Measurements from ENCODE around the gene MRTFB.
"Not testable (repeated sequence)": the region's sequence is repeated elsewhere in the genome, so short reads cannot be mapped to it uniquely, and the experiment has no call there.

MRTFB gene

GRCh38 chr16:14106457-14106856 lies 35.3 kb downstream of the MRTFB start:
- FAIRE-seq: no peak

- no peak for FAIRE-seq
These were observed 35.8 kb downstream of the MRTFB start for GRCh38 chr16:14106961-14107360.

DNA sequence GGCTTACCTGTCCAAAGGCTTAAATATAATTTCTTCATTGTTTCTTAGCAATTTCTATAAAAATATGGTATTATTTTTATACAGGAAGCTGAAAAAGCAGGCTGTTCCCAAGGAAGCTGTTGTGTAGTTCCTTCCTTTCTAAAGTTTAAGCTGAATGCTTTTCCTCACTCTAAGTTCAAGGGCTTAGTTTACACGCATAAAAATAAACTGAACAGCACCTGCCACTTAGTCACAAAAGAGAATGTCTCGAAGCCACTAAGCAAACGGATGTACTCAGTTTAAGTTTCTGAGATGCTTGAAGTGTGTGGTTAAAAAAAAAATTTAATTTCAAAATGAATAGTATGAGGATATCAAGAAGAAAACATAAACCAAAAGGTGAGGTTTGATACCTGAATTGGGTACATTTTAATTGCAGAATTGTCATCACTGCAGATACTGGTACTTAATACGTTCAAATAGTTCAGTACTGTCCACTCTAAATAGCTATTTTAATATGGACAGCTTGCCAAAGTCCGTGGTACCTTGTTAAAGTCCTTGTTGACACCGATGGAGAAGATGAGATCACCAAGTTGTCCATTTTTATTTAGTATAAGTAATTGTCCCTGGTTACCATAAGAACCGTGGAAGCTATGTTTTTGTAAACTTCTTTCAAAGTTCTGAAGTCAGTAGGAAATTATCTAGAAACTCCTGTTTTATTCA lies 38.1 kb downstream of the MRTFB start:
- FAIRE-seq: no peak

GRCh38 chr16:14109782-14110727 lies 38.9 kb downstream of the MRTFB start:
- FAIRE-seq: no peak

- no peak for FAIRE-seq
These were observed 39.7 kb downstream of the MRTFB start for GRCh38 chr16:14110728-14111251.

- FAIRE-seq: no peak
These were observed 40.8 kb downstream of the MRTFB start for GRCh38 chr16:14111713-14112538.

- FAIRE-seq: no peak
These were observed 41.4 kb downstream of the MRTFB start for GRCh38 chr16:14112539-14112856.

GRCh38 chr16:14113344-14113743 lies 42.2 kb downstream of the MRTFB start:
- FAIRE-seq: no peak

DNA sequence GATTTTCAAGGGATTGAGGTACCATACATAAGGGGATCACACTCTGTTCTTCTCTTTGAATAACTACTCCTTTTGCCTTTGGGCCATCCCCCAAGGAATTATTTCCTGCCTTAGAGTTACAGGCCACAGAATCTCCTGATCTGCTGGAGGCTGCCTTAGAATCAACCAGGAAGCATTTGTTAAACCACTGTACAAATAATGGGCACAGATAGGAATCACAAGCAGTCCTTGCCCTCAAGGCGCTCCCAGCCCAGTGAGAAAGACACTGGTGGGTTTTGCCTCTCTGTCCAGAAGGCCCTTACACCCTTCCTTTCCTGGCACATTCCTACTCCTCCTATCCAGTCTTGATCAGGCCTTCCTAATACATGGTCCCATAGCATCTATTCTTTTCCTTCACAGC lies 45.9 kb downstream of the MRTFB start:
- FAIRE-seq: no peak

DNA sequence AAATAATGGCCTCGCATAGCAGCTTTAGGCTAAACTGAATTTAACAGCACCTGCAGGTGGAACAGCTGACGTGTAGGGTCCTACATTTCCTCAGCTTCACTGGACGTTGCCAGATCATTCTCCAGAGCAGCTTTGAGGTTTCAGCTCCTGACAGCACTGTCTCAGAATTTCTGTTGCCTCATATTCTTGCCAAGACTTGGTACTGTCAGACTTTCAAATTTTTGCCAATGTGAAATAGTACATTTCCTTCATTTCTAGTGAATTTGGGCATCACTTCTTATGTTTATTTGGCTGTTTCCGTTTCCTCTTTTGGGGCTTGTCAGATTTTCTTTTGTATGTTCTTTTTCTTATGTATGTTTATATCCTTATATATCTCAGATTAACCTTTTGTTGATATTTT lies 48.7 kb downstream of the MRTFB start:
- no peak for FAIRE-seq

- no peak for FAIRE-seq
These were observed 49.2 kb downstream of the MRTFB start for GRCh38 chr16:14120335-14120734.

DNA sequence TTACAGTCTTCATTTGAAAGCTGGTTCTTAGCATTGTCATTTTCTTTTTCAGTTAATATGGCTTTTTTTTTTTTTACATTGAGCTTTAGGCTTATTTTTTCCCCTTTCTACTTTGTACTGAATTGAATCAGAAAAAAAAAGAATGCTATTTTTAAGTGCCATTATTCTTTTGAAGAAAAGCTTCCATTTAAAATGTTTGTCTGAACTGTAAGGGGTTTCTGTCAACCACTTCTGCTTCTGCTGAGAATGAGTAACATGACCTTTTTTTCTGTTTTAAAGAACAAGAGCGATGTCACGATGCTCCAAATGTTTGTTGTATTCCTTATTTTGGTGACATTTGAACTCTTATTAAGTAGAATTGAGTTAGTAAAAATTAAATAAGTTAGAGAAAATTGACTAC lies 50.0 kb downstream of the MRTFB start:
- no peak for FAIRE-seq

DNA sequence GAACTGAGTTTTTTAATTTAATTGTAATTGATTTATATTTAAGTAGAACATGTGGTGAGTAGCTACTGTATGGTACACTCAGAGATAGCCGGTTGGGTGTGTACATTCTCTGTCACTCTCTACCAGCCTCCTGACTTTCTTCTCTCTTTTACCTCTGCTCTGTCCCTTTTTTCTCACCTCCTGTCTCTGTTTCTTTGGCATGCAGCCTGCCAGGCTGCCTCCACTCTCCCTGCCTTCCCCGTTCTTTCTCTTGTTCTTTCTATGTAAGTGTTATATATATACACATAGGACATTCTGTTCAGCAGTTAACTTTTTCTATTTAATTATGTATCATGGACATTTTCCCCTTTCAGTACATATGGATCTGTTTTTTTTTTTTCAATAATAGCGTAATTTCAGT lies 50.8 kb downstream of the MRTFB start:
- no peak for FAIRE-seq

DNA sequence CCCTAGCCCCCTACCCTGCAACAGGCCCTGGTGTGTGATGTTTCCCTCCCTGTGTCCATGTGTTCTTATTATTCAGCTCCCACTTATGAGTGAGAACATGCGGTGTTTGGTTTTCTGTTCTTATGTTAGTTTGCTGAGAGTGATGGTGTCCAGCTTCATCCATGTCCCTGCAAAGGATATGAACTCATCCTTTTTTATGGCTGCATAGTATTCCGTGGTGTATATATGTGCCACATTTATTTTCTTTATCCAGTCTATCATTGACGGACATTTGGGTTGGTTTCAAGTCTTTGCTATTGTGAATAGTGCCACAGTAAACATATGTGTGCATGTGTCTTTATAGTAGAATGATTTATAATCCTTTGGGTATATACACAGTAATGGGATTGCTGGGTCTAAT lies 51.3 kb downstream of the MRTFB start:
- not testable (repeated sequence) for FAIRE-seq

DNA sequence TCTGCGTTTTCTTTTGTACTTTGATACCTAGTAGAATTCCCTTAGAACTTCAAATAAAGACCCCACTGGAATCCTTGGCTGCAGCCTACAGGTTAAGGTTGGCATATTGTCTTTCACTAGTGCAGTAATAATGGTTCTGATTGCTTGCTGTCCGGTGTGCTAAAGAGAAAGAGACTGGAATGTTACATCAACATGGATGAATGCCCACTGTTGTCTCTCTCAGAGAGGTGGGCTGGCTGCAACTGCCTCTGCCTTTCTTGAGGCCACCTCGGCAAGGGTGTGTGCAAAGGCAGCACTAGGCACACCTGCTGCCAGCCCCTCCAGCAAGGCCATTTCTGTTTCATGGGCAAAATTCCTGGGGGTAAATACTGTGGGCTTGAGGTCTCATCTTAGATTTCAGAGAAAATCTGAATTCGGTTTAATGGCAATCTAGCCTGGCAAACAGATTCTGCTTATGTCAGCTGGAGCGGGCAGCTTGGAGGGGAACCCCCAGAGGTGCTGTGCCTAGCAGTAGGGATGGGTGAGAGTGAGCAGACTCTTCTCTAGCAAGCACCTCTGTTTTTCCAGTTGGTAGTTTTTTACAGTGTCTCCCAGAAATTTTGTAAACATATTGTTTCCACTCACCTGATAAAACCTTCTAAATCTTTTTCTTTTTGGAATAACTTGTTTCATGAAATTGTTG lies 54.0 kb downstream of the MRTFB start:
- no peak for FAIRE-seq

GRCh38 chr16:14125708-14126107 lies 54.6 kb downstream of the MRTFB start:
- no peak for FAIRE-seq

GRCh38 chr16:14128097-14128496 lies 57.0 kb downstream of the MRTFB start:
- no peak for FAIRE-seq

- no peak for FAIRE-seq
These were observed 58.4 kb downstream of the MRTFB start for GRCh38 chr16:14129502-14129901.

DNA sequence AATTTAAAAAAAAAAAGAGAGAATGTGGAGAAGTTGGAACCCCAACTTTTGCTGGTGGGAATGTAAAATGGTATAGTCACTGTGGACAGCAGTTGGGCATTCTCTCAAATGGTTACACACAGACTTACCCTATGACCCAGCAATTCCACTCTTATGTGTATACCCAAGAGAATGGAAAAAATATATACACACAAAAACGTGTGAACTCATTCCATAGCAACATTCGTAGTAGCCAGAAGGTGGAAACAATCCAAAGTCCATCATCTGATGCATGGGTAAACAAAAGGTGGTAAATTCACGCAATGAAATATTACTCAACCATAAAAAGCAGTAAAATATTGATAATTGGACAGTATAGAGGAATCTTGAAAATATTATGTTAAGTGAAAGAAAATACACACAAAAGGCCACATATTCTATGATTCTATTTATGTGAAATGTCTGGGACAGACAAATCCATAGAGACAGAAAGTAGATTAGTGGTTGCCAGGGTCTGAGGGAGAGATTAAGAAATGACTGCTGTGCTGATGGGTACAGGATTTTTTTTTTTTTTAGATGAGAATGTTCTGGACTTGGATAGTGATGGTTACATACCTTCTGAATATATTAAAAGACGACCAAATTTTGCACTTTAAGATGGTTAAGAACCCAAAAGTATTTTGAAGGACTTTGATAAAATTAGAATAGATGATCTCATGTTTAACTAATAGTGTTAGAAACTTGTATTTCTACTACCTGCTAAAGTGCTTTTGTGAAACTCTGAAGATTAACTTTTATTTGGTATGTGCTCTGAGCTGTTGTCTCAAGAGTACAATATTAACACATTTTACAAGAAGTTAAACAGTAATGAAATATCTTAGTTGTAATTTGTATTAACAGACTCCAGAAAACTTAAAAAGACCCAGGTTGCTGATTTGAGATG lies 60.9 kb downstream of the MRTFB start:
- no peak for FAIRE-seq

DNA sequence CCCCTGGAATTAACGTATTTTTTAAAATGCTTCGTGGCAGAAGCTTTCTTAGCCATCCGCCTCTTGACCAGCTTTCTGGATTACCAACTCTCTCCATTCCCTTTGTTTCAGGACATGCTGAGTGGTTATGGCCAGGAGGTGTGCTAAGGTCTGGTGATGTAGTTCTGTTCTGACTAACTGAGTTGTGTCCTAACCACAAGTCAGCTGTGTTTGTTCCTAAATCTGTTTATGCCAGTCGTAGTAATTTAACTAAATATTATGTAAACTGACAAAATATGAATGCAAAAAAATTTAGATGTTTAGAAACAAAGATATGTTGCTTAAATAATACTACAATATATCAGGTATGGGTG lies 61.6 kb downstream of the MRTFB start:
- FAIRE-seq: no peak

DNA sequence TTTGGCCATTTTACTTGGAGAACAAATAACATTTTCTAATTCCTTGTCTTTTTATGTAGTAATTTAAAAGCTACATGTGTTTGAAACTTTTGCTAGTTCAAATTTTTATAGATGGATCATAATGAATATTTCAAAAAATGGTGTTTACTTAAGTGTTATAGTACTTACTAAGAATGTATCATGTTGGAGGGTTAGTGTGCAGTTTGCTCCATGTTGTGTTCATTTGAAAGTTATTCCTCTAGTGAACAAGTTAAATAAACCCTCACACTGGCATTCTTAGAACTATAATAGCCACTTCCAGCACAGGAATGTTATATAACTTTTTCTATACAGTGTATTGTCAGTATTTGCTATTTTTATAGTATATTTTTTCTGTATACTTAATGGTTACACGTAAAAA lies 62.8 kb downstream of the MRTFB start:
- FAIRE-seq: no peak

DNA sequence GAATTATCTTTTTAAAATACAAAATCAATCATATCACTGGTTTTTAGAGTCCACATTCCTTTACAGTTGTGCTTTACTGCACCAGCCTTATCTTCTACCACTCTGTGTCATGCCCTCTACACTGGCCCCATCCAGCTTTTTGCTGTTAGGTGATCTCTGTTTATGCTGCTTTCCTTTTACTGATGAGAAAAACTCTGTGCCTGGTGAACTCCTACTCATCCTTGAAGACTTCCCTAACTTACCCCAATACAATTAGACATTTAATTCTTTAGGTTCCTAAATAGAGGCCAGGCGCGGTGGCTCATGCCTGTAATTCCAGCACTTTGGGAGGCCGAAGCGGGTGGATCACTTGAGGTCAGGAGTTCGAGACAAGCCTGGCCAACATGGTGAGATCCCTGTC lies 64.6 kb downstream of the MRTFB start:
- FAIRE-seq: no peak
